Cardiac muscle cell (in vitro differentiated cells and primary cell): ENCODE measurements around the gene ITPKB. TPM values are rescaled to one million over a fixed set of nuclear protein-coding genes. Genes with fewer than 3 reads are reported as not detected.
"Not testable (repeated sequence)": the region's sequence is repeated elsewhere in the genome, so short reads cannot be mapped to it uniquely, and the experiment has no call there.

Experiments used
- DNase-seq, 2 donors: peaks; one replicate each; pipeline versions ENCODE4 v3.0.0 to v3.0.0-alpha.2; 2010 to 2017; ENCODE audit warnings: low read depth in 1 of 2, low spot score in 1 of 2
- H3K27ac ChIP-seq: fragments of 200-600 bp; sonication (generic); 2 replicates; pipeline ENCODE4 v1.5.1; 2016
- H3K27me3 ChIP-seq: fragments of 200-600 bp; sonication (generic); 2 replicates; pipeline ENCODE4 v1.6.0; 2016; ENCODE audit warnings: control low read depth
- H3K36me3 ChIP-seq: fragments of 200-600 bp; sonication (generic); 2 replicates; pipeline ENCODE4 v1.5.1; 2016; ENCODE audit warnings: control low read depth
- H3K4me1 ChIP-seq: fragments of 200-600 bp; sonication (generic); 2 replicates; pipeline ENCODE4 v1.8.1; 2017; ENCODE audit warnings: low read depth, mild to moderate bottlenecking, mixed run types
- H3K4me3 ChIP-seq: fragments of 200-600 bp; sonication (generic); 2 replicates; pipeline ENCODE4 v1.5.1; 2016; ENCODE audit warnings: mild to moderate bottlenecking
- H3K9me3 ChIP-seq: fragments of 200-600 bp; sonication (generic); 2 replicates; pipeline ENCODE4 v1.5.1; 2017; ENCODE audit warnings: low read depth, mild to moderate bottlenecking, control low read depth
- polyA plus RNA-seq: library from polyadenylated mRNA; unstranded; fragments of >200 nt; fragmentation: Nextera tagmentation; extraction: Ambion mirVana; gene quantifications from 2 replicates; pipeline ENCODE4 v1.2.1, GENCODE V29; 2016
- total RNA-seq: library from RNA; depleted of rRNA; stranded (reverse); fragments of >200 nt; gene quantifications from 2 replicates; pipeline ENCODE4 v1.2.3, GENCODE V29; 2016
- TF ChIP-seq, protein P1 (sequence below): IDR thresholded peaks from 2 replicates; pipeline ENCODE4 v1.5.1; 2012; ENCODE audit warnings: low read depth, mild to moderate bottlenecking, low read length

Gene ITPKB
- total and polyA plus RNA-seq, 2 experiments from 2014 or later = 3.8 to 12.0 TPM

DNA sequence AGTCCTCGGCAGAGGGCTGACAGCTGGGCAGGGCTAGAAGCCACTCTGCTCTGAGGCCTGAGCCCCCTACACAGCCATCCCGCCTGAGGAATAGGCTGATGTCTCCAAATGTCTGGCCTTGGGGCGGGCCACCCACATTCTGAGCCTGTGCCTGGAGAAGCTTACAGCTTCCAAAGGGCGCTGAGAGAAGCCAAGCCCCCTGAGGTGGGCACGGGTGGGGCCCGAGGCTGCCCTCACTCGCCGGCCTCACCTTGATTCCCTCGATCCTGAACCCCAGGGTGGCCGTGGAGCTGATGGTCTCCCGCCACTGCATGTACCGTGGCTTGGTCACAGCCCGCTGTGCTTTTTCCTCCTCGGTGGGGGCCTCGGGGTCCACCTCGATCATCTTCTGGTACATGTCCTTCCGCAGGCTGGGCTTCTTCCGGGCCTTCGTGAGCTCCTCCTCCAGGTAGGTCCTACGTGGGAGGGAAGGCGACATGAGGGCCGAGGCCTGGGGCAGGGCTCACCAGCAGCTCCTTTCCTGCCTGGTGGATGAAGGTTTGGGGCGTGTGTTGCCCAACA, 97.3 kb downstream of the ITPKB start:
- DNase-seq = no peak
- no peak overlapping the region for H3K4me3 ChIP-seq
- peaks cover 13% of the 10 kb centered on the region for H3K4me1 ChIP-seq
- no peaks in the 10 kb centered on the region for H3K9me3 ChIP-seq
- no peaks in the 10 kb centered on the region for H3K36me3 ChIP-seq
- no peaks in the 10 kb centered on the region for H3K27me3 ChIP-seq
- TF ChIP-seq, protein P1, sequence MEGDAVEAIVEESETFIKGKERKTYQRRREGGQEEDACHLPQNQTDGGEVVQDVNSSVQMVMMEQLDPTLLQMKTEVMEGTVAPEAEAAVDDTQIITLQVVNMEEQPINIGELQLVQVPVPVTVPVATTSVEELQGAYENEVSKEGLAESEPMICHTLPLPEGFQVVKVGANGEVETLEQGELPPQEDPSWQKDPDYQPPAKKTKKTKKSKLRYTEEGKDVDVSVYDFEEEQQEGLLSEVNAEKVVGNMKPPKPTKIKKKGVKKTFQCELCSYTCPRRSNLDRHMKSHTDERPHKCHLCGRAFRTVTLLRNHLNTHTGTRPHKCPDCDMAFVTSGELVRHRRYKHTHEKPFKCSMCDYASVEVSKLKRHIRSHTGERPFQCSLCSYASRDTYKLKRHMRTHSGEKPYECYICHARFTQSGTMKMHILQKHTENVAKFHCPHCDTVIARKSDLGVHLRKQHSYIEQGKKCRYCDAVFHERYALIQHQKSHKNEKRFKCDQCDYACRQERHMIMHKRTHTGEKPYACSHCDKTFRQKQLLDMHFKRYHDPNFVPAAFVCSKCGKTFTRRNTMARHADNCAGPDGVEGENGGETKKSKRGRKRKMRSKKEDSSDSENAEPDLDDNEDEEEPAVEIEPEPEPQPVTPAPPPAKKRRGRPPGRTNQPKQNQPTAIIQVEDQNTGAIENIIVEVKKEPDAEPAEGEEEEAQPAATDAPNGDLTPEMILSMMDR = no peak
- no peak overlapping the region for H3K27ac ChIP-seq

DNA sequence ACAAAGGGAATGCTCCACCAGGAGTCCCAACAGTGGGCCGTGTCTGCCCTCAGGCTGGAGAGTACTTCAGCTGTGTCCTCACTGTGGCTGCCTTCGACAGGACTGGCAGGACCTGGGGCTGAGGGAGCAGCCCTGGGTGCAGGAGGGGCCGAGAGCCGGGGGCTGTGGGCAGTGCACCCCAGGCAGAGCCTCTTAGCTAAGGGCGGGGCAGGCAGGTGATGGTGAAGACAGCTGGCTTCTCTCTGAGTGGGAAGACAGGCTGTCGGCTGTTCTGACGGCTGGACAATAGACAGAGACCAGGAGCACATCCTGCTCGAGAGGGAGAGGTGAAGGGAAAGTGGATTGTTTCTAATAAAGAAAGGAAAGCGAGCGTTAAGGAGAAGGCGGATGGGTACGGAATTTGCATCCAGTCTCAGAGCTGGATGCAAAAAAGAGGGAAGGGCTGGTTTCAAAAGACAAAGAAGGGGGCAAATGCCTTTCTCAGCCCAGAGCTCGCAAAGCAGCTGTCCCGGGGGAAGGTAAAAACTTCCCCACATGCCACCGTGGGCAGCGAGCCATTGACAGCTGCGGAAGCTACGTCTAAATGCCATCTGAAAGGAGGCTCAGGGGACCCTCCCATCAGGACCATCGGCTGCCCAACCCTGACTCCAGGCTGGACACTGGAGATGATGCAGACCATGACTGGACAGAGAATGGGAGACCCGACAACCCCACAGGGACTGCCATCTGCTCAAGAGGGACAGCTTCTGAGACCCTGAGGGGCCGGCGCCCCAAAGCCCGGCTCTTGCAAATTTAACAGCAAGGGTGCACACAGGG, 98.6 kb downstream of the ITPKB start:
- TF ChIP-seq, protein P1 = no peak
- H3K4me1 ChIP-seq = peaks cover 5% of the 10 kb centered on the region
- no peaks in the 10 kb centered on the region for H3K36me3 ChIP-seq
- no peak for DNase-seq
- no peak overlapping the region for H3K27ac ChIP-seq
- H3K27me3 ChIP-seq = no peaks in the 10 kb centered on the region
- no peaks in the 10 kb centered on the region for H3K9me3 ChIP-seq
- no peak overlapping the region for H3K4me3 ChIP-seq

- TF ChIP-seq, protein P1 = no peak
- Histone ChIP-seq H3K36me3 (no peaks in the 10 kb centered on the region), H3K27me3 (no peaks in the 10 kb centered on the region), H3K27ac (no peak overlapping the region), H3K4me3 (no peak overlapping the region), H3K9me3 (no peaks in the 10 kb centered on the region), H3K4me1 (no peaks in the 10 kb centered on the region)
- no peak for DNase-seq
These were observed 99.4 kb downstream of the ITPKB start for GRCh38 chr1:226639631-226640061.

- not testable (repeated sequence) for H3K4me3 ChIP-seq, H3K9me3 ChIP-seq, H3K4me1 ChIP-seq, H3K36me3 ChIP-seq, DNase-seq, H3K27ac ChIP-seq, H3K27me3 ChIP-seq
These were observed 99.9 kb downstream of the ITPKB start for GRCh38 chr1:226639206-226639605.

DNA sequence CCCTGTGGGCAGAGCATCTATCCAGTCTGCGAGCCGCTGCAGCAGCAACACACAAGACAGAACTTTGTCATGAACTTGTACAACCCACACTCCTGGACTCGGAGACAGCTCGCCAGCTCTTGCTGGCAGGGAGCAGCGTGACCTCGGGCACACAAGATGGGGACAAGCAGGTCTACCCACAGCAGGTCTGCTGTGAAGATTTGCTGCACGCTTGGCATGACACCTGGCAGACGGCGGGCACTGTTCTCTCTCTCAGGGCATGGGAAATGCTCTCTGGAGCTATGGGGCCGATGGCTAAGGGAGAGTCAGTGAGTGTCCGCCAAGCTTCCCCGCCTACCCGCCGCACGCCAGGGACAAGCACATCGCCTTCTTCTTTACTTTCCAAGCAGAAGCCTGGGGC, 100.5 kb downstream of the ITPKB start:
- no peaks in the 10 kb centered on the region for H3K9me3 ChIP-seq
- no peaks in the 10 kb centered on the region for H3K27me3 ChIP-seq
- H3K4me3 ChIP-seq = no peak overlapping the region
- TF ChIP-seq, protein P1 = no peak
- H3K4me1 ChIP-seq = no peaks in the 10 kb centered on the region
- H3K36me3 ChIP-seq = no peaks in the 10 kb centered on the region
- no peak overlapping the region for H3K27ac ChIP-seq
- DNase-seq = no peak

GRCh38 chr1:226638001-226638601, 101.0 kb downstream of the ITPKB start:
- no peak overlapping the region for H3K4me3 ChIP-seq
- no peaks in the 10 kb centered on the region for H3K27me3 ChIP-seq
- H3K4me1 ChIP-seq = no peaks in the 10 kb centered on the region
- no peaks in the 10 kb centered on the region for H3K36me3 ChIP-seq
- no peak for DNase-seq
- H3K9me3 ChIP-seq = no peaks in the 10 kb centered on the region
- TF ChIP-seq, protein P1 = no peak
- no peak overlapping the region for H3K27ac ChIP-seq
